Measurements from ENCODE around the gene PLXNB3. TPM values are rescaled to one million over a fixed set of nuclear protein-coding genes. Genes with fewer than 3 reads are reported as not detected.

Gene PLXNB3
- total and polyA plus RNA-seq, 2 donors (not counting 1 experiment from before 2014, with no cell fraction given), result 1.9 to 4.3 TPM

GRCh38 chrX:153725039-153725831, 38.8 kb upstream of the PLXNB3 start:
- DNase-seq (ENCODE audit: low read depth in 2 of 2), result no peak
- no peaks in the 10 kb centered on the region for H4K20me1 ChIP-seq (ENCODE audit: control insufficient read depth, extremely low read depth, insufficient read depth, low read length)
- H3K79me2 ChIP-seq (ENCODE audit: control insufficient read depth, insufficient read depth, low read length), result peaks cover 14% of the 10 kb centered on the region
- H3K27ac ChIP-seq (ENCODE audit: insufficient read depth, low read length), result peak overlapping the region; percentile 50
- no peak overlapping the region for H2AFZ ChIP-seq (ENCODE audit: low read length)
- TF ChIP-seq CTCF (conservative IDR thresholded peaks at IDR 0.05 in 1 of 2, IDR thresholded peaks at IDR 0.05 in 1 of 2; ENCODE audit: low read depth in 1 of 2, low read length in 2 of 2) (no peak), EZH2 (IDR thresholded peaks at IDR 0.05; ENCODE audit: low read length, missing control alignments) (no peak)
- H3K4me3 ChIP-seq (replicated peaks in 1 of 4; ENCODE audit: control extremely low read depth in 1 of 4, insufficient read depth in 1 of 4, low read depth in 3 of 4, low read length in 4 of 4), result peak overlapping the region in 3 of 4 experiments; percentile 11 to 54 (median 32)
- H3K9ac ChIP-seq (ENCODE audit: insufficient read depth, low read length), result peak overlapping the region; percentile 32
- H3K4me1 ChIP-seq (ENCODE audit: control insufficient read depth, extremely low read depth, insufficient read depth, low read length), result peaks cover 10% of the 10 kb centered on the region
- H3K27me3 ChIP-seq (ENCODE audit: control insufficient read depth, insufficient read depth, low read length), result no peaks in the 10 kb centered on the region
- H3K36me3 ChIP-seq (ENCODE audit: control insufficient read depth, insufficient read depth, low read length), result no peaks in the 10 kb centered on the region
- H3K9me3 ChIP-seq (ENCODE audit: control insufficient read depth, insufficient read depth, low read depth, low read length), result no peaks in the 10 kb centered on the region
- peak overlapping the region; percentile 48 for H3K4me2 ChIP-seq (ENCODE audit: extremely low read depth, insufficient read depth, low read length)

DNA sequence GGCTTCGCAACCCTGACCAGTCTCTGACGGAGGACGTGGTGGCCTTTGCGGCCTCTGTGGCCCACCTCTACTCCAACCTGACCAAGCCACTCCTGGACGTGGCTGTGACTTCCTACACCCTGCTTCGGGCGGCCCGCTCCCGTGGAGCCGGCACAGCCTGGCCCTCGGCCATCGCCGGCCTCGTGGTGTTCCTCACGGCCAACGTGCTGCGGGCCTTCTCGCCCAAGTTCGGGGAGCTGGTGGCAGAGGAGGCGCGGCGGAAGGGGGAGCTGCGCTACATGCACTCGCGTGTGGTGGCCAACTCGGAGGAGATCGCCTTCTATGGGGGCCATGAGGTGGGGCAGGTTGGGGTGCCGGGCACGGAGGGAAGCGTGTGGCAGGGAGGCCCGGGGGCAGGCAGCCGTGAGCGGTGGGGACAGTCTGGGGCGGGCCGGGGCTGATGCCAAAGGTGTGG, 38.2 kb upstream of the PLXNB3 start:
- Histone ChIP-seq H4K20me1 (ENCODE audit: control insufficient read depth, extremely low read depth, insufficient read depth, low read length) (no peaks in the 10 kb centered on the region), H3K79me2 (ENCODE audit: control insufficient read depth, insufficient read depth, low read length) (peaks cover 14% of the 10 kb centered on the region), H3K4me1 (ENCODE audit: control insufficient read depth, extremely low read depth, insufficient read depth, low read length) (peaks cover 10% of the 10 kb centered on the region), H3K4me2 (ENCODE audit: extremely low read depth, insufficient read depth, low read length) (peak overlapping the region; percentile 25), H3K4me3 (replicated peaks in 1 of 4; ENCODE audit: control extremely low read depth in 1 of 4, insufficient read depth in 1 of 4, low read depth in 3 of 4, low read length in 4 of 4) (peak overlapping the region in 1 of 4 experiments; percentile 38), H3K9ac (ENCODE audit: insufficient read depth, low read length) (no peak overlapping the region), H3K36me3 (ENCODE audit: control insufficient read depth, insufficient read depth, low read length) (no peaks in the 10 kb centered on the region), H3K27ac (ENCODE audit: insufficient read depth, low read length) (peak overlapping the region; percentile 71), H3K9me3 (ENCODE audit: control insufficient read depth, insufficient read depth, low read depth, low read length) (no peaks in the 10 kb centered on the region), H2AFZ (ENCODE audit: low read length) (no peak overlapping the region), H3K27me3 (ENCODE audit: control insufficient read depth, insufficient read depth, low read length) (no peaks in the 10 kb centered on the region)
- no peak for TF ChIP-seq CTCF (conservative IDR thresholded peaks at IDR 0.05 in 1 of 2, IDR thresholded peaks at IDR 0.05 in 1 of 2; ENCODE audit: low read depth in 1 of 2, low read length in 2 of 2)
- no peak for DNase-seq (ENCODE audit: low read depth in 2 of 2)

DNA sequence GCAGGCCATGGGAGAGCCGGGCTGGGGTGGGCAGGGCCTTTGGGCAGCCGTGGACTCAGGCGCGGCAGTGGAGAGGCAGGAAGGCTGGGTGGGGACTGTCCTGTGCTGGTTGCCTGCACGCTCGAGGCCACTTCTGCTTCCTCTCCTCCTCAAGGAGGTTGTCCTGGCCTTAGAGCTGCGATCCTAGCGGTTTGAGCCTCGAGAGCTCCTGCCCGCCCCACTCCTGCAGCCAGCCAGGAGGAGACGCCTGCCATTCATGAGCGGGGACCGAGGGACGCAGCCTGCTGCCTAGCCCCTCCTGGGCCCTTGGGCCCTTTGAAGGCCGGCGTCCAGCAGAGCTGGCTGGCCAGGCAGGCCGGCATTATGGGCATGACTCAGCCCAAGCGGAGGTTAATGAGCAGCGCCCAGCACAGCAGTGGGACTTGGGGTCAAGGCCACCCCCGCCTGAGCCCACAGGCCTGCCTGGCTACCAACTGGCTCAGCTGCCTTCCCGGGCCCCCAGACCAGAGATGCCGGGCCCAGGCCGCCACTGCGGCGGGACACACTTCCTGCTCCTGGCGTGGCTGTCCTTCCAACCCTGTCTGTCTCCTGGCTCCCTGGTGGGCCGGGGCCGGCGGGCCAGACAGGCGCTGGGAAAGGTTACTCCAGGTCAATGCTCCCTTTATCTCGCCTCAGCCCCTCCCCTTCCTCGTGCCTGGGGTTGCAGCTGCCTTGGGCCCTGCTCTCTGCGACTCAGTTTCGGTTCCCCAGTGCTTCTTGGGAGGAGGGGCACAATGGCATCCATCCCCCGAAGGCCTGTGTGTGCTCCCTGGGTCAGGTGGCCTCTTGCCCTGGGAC, 37.5 kb upstream of the PLXNB3 start:
- peak; percentile 53 to 63 for DNase-seq (ENCODE audit: low read depth in 2 of 2)
- Histone ChIP-seq H4K20me1 (ENCODE audit: control insufficient read depth, extremely low read depth, insufficient read depth, low read length) (no peaks in the 10 kb centered on the region), H2AFZ (ENCODE audit: low read length) (no peak overlapping the region)

More for the DNA sequence above, 37.5 kb upstream of the PLXNB3 start:
- TF ChIP-seq CTCF (conservative IDR thresholded peaks at IDR 0.05 in 1 of 2, IDR thresholded peaks at IDR 0.05 in 1 of 2; ENCODE audit: low read depth in 1 of 2, low read length in 2 of 2) (no peak), EZH2 (IDR thresholded peaks at IDR 0.05; ENCODE audit: low read length, missing control alignments) (no peak)
- Histone ChIP-seq H3K4me3 (replicated peaks in 1 of 4; ENCODE audit: control extremely low read depth in 1 of 4, insufficient read depth in 1 of 4, low read depth in 3 of 4, low read length in 4 of 4) (peak overlapping the region in 1 of 4 experiments; percentile 38), H3K4me1 (ENCODE audit: control insufficient read depth, extremely low read depth, insufficient read depth, low read length) (peaks cover 10% of the 10 kb centered on the region), H3K27ac (ENCODE audit: insufficient read depth, low read length) (peak overlapping the region; percentile 71), H3K9ac (ENCODE audit: insufficient read depth, low read length) (peak overlapping the region; percentile 26), H3K9me3 (ENCODE audit: control insufficient read depth, insufficient read depth, low read depth, low read length) (no peaks in the 10 kb centered on the region), H3K27me3 (ENCODE audit: control insufficient read depth, insufficient read depth, low read length) (no peaks in the 10 kb centered on the region), H3K36me3 (ENCODE audit: control insufficient read depth, insufficient read depth, low read length) (no peaks in the 10 kb centered on the region), H3K79me2 (ENCODE audit: control insufficient read depth, insufficient read depth, low read length) (peaks cover 14% of the 10 kb centered on the region), H3K4me2 (ENCODE audit: extremely low read depth, insufficient read depth, low read length) (peak overlapping the region; percentile 64)

Data from fibroblast of lung (primary cell).